HL-60 (cell line): Measurements from ENCODE around the gene PRKACB.

Source experiments
- DNase-seq, 2 experiments: peaks; one replicate each; pipeline ENCODE4 v3.0.0-alpha.2; 2010 to 2020; ENCODE audit warnings: low read depth in 1 of 2, low spot score in 1 of 2
- H3K27ac ChIP-seq: fragments of 250-450 bp; sonication (Bioruptor Pico); replicated peaks from 2 replicates; pipeline ENCODE4 v1.5.1; 2020; ENCODE audit warnings: mild to moderate bottlenecking, moderate library complexity
- H3K27me3 ChIP-seq: fragments of 250-450 bp; sonication (Bioruptor Pico); 2 replicates; pipeline ENCODE4 v1.5.1; 2021; ENCODE audit warnings: mild to moderate bottlenecking, moderate library complexity; ENCODE audit not compliant: insufficient read depth, poor library complexity, severe bottlenecking
- H3K4me3 ChIP-seq: replicated peaks from 2 replicates; pipeline ENCODE4 v1.5.1; 2011; ENCODE audit warnings: mild to moderate bottlenecking, control low read depth, low read length; ENCODE audit not compliant: insufficient read depth
- GABPA ChIP-seq: IDR thresholded peaks from 2 replicates; pipeline ENCODE4 v1.6.1; 2012; ENCODE audit warnings: low read depth
- POLR2AphosphoS5 ChIP-seq: IDR thresholded peaks from 2 replicates; pipeline ENCODE4 v1.6.1; 2012; ENCODE audit warnings: low read depth
- SPI1 ChIP-seq: IDR thresholded peaks from 2 replicates; pipeline ENCODE4 v1.6.1; 2012; ENCODE audit warnings: low read depth, mild to moderate bottlenecking, borderline replicate concordance
- TF ChIP-seq, protein P1 (sequence below): IDR thresholded peaks from 2 replicates; pipeline ENCODE4 v1.6.1; 2012; ENCODE audit warnings: low read depth; ENCODE audit not compliant: insufficient replicate concordance
- TF ChIP-seq, protein P2 (sequence below): IDR thresholded peaks from one replicate; pipeline ENCODE4 v1.5.1; 2011; ENCODE audit warnings: low read length, control low read depth, inconsistent platforms; ENCODE audit not compliant: insufficient read depth

PRKACB gene

GRCh38 chr1:84190455-84190854 lies 46.4 kb downstream of the PRKACB start:
- no peak overlapping the region for H3K27ac ChIP-seq
- H3K27me3 ChIP-seq: no peaks in the 10 kb centered on the region
- H3K4me3 ChIP-seq: no peak overlapping the region
- DNase-seq: no peak
- TF ChIP-seq SPI1: no peak
- TF ChIP-seq, protein P1, sequence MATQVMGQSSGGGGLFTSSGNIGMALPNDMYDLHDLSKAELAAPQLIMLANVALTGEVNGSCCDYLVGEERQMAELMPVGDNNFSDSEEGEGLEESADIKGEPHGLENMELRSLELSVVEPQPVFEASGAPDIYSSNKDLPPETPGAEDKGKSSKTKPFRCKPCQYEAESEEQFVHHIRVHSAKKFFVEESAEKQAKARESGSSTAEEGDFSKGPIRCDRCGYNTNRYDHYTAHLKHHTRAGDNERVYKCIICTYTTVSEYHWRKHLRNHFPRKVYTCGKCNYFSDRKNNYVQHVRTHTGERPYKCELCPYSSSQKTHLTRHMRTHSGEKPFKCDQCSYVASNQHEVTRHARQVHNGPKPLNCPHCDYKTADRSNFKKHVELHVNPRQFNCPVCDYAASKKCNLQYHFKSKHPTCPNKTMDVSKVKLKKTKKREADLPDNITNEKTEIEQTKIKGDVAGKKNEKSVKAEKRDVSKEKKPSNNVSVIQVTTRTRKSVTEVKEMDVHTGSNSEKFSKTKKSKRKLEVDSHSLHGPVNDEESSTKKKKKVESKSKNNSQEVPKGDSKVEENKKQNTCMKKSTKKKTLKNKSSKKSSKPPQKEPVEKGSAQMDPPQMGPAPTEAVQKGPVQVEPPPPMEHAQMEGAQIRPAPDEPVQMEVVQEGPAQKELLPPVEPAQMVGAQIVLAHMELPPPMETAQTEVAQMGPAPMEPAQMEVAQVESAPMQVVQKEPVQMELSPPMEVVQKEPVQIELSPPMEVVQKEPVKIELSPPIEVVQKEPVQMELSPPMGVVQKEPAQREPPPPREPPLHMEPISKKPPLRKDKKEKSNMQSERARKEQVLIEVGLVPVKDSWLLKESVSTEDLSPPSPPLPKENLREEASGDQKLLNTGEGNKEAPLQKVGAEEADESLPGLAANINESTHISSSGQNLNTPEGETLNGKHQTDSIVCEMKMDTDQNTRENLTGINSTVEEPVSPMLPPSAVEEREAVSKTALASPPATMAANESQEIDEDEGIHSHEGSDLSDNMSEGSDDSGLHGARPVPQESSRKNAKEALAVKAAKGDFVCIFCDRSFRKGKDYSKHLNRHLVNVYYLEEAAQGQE: no peak
- TF ChIP-seq, protein P2, sequence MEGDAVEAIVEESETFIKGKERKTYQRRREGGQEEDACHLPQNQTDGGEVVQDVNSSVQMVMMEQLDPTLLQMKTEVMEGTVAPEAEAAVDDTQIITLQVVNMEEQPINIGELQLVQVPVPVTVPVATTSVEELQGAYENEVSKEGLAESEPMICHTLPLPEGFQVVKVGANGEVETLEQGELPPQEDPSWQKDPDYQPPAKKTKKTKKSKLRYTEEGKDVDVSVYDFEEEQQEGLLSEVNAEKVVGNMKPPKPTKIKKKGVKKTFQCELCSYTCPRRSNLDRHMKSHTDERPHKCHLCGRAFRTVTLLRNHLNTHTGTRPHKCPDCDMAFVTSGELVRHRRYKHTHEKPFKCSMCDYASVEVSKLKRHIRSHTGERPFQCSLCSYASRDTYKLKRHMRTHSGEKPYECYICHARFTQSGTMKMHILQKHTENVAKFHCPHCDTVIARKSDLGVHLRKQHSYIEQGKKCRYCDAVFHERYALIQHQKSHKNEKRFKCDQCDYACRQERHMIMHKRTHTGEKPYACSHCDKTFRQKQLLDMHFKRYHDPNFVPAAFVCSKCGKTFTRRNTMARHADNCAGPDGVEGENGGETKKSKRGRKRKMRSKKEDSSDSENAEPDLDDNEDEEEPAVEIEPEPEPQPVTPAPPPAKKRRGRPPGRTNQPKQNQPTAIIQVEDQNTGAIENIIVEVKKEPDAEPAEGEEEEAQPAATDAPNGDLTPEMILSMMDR: no peak
- TF ChIP-seq POLR2AphosphoS5: no peak
- no peak for TF ChIP-seq GABPA

DNA sequence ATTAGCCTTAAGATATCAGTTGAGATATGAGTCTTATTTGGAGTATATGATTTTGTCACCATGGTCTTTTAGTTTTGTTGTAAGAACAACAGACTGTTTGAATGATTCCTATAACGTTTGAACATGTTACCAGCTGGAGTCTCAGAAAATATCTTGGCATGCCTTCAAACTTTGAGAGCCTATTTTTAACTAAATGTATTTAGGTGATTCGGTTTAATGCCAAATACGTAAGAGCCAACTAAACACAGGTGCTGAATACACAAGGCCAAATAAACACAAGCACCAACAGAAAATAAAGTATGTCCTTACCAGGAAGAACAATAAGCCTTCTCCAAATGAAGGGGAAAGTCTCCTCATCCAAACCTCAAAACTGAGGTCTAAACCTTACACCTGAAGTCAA lies 48.6 kb downstream of the PRKACB start:
- no peak for DNase-seq
- Histone ChIP-seq H3K27me3 (no peaks in the 10 kb centered on the region), H3K27ac (no peak overlapping the region), H3K4me3 (no peak overlapping the region)
- TF ChIP-seq, protein P2: no peak
- TF ChIP-seq, protein P1: no peak
- TF ChIP-seq SPI1: no peak
- no peak for TF ChIP-seq GABPA

DNA sequence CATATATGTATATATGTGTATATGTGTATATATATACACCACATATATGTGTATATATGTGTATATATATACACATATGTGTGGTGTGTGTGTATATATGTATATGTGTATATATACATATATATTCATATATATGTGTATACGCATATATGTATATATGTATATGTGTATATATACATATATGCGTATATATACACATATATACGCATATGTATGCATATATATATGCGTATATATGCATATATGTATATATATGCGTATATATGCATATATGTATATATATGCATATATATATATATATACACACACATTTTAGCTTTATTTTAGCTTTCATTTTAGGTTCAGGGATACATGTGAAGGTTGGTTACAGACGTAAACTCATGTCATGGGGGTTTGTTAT lies 54.8 kb downstream of the PRKACB start:
- Histone ChIP-seq H3K27me3 (no peaks in the 10 kb centered on the region), H3K27ac (no peak overlapping the region), H3K4me3 (no peak overlapping the region)
- TF ChIP-seq, protein P2: no peak
- TF ChIP-seq SPI1 (no peak), POLR2AphosphoS5 (no peak), GABPA (no peak)
- TF ChIP-seq, protein P1: no peak
- no peak for DNase-seq
